IMR-90 (cell line): ENCODE measurements around the gene CNOT9.

ENCODE experiments used
- CEBPB ChIP-seq: IDR thresholded peaks from 2 replicates; pipeline ENCODE4 v1.6.1; 2012; ENCODE audit warnings: low read depth, low read length, improper control_type of control experiment
- CHD1 ChIP-seq: IDR thresholded peaks from 2 replicates; pipeline ENCODE4 v1.6.1; 2012; ENCODE audit warnings: low read depth, low read length, improper control_type of control experiment
- MAZ ChIP-seq: IDR thresholded peaks from 2 replicates; pipeline ENCODE4 v1.6.1; 2012; ENCODE audit warnings: low read depth, mild to moderate bottlenecking, low read length, improper control_type of control experiment, moderate library complexity, borderline replicate concordance
- MXI1 ChIP-seq: IDR thresholded peaks from 2 replicates; pipeline ENCODE4 v1.6.1; 2012; ENCODE audit warnings: low read depth, mild to moderate bottlenecking, low read length, moderate library complexity, borderline replicate concordance
- POLR2A ChIP-seq: IDR thresholded peaks from 2 replicates; pipeline ENCODE4 v1.6.1; 2012; ENCODE audit warnings: mild to moderate bottlenecking, low read depth, low read length
- RAD21 ChIP-seq: IDR thresholded peaks from 2 replicates; pipeline ENCODE4 v1.6.1; 2012; ENCODE audit warnings: low read length, improper control_type of control experiment
- RCOR1 ChIP-seq: IDR thresholded peaks from 2 replicates; pipeline ENCODE4 v1.6.1; 2012; ENCODE audit warnings: mild to moderate bottlenecking, low read length, improper control_type of control experiment; ENCODE audit not compliant: insufficient replicate concordance
- TF ChIP-seq, protein P1 (sequence below): conservative IDR thresholded peaks from 2 replicates; pipeline ENCODE4 v1.5.1; 2012; ENCODE audit warnings: mild to moderate bottlenecking, low read depth, low read length, improper control_type of control experiment
- TF ChIP-seq, protein P2 (sequence below): fragments of 150-350 bp; IDR thresholded peaks from 2 replicates; pipeline ENCODE4 v1.6.1; 2017; ENCODE audit warnings: mild to moderate bottlenecking, antibody characterized with exemption, low read length, low read depth

DNA sequence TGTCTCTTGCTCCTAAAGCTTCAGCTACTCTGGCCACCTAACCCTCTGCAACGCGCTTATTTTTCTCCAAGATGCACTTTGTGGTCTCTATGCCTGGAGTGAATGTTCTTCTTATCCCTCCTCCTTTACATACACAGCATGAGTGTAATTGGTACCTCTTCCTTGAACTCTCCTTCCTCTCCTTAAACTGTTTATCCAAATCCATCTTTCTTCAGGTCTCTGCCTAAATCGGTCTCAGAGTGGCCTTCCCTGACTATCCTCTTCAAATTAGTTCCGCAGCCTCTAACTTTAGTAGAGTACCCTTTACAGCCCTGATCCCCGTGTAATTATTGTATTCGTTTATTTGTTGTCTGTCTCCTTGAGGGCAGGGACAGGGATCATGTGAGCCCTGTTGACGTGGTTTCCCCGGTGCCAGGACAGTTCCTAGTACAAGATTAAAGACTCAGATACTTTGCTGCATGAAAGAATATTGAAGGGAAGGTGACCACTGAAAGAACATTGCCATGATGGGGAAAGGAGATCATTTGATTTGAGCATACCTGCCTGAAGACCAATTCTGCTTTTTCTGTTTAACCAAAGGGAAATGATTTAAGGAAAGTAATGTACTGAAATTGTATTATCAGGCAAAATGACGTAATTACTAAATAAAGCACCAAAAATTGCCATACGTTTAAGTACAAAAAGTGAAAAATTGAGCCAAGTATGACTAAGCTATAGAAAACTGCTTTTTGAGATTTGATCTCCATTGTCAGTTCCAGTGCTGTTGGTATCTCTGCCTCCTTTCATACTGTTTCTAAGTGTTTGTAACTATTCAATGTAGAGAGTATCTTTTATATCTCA lies 1.2 kb downstream of the CNOT9 start:
- TF ChIP-seq, protein P1, sequence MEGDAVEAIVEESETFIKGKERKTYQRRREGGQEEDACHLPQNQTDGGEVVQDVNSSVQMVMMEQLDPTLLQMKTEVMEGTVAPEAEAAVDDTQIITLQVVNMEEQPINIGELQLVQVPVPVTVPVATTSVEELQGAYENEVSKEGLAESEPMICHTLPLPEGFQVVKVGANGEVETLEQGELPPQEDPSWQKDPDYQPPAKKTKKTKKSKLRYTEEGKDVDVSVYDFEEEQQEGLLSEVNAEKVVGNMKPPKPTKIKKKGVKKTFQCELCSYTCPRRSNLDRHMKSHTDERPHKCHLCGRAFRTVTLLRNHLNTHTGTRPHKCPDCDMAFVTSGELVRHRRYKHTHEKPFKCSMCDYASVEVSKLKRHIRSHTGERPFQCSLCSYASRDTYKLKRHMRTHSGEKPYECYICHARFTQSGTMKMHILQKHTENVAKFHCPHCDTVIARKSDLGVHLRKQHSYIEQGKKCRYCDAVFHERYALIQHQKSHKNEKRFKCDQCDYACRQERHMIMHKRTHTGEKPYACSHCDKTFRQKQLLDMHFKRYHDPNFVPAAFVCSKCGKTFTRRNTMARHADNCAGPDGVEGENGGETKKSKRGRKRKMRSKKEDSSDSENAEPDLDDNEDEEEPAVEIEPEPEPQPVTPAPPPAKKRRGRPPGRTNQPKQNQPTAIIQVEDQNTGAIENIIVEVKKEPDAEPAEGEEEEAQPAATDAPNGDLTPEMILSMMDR: no peak
- TF ChIP-seq RCOR1 (no peak), POLR2A (peak; percentile 37; the same call in 1 of the 2 replicates), MAZ (no peak), MXI1 (0 out of 2 replicates have a peak, but pooled peaks have one; percentile 29), CHD1 (no peak), CEBPB (no peak; the same call in 1 of the 2 replicates), RAD21 (no peak)
- TF ChIP-seq, protein P2, sequence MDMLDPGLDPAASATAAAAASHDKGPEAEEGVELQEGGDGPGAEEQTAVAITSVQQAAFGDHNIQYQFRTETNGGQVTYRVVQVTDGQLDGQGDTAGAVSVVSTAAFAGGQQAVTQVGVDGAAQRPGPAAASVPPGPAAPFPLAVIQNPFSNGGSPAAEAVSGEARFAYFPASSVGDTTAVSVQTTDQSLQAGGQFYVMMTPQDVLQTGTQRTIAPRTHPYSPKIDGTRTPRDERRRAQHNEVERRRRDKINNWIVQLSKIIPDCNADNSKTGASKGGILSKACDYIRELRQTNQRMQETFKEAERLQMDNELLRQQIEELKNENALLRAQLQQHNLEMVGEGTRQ: peak; percentile 78
